ENCODE data around the gene RSPO3.

GRCh38 chr6:127111526-127111925 lies 6.9 kb upstream of the RSPO3 start:
- TF ChIP-seq EZH2 (IDR thresholded peaks at IDR 0.05; ENCODE audit: low read depth) (no peak), CTCF (conservative IDR thresholded peaks at IDR 0.05) (no peak)
